Thyroid gland (tissue), 4 donors: ENCODE results near the gene PRKCE.

Experiments
- POLR2A ChIP-seq, 2 donors: fragments of 450-650 bp; IDR thresholded peaks; one replicate each; pipeline ENCODE4 v1.6.1; 2017; ENCODE audit warnings: antibody characterized with exemption in 2 of 2, mild to moderate bottlenecking in 2 of 2, moderate library complexity in 1 of 2
- TF ChIP-seq, protein P1 (sequence below), 6 experiments: fragments of 200-600 bp in 3 of 6; fragments of 450-650 bp in 3 of 6; sonication (generic) in 3 of 6; IDR thresholded peaks; one replicate each; pipeline ENCODE4 v1.5.1; 2016 to 2019; ENCODE audit warnings: antibody characterized with exemption in 6 of 6, mild to moderate bottlenecking in 2 of 6, inconsistent platforms in 1 of 6, moderate library complexity in 1 of 6

DNA sequence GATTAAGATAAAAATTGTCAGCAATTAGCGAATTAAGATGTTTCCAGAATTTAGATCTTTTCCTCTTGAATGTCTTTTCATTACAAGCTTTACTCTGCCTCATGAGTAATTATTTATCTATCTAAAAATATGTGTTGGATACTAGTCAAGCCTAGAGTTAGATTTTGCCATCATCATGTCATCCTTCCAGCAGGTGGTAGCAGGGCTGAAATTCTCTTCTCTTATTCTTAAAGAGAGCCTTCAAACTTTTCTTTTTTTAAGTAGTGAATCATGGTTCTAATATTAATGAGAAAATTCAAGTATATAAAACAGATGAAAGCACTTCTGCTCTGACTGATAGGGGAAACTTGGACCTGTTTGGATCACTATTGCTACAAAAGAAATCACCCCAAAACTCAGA is 405.1 kb downstream of the PRKCE start:
- TF ChIP-seq, protein P1, sequence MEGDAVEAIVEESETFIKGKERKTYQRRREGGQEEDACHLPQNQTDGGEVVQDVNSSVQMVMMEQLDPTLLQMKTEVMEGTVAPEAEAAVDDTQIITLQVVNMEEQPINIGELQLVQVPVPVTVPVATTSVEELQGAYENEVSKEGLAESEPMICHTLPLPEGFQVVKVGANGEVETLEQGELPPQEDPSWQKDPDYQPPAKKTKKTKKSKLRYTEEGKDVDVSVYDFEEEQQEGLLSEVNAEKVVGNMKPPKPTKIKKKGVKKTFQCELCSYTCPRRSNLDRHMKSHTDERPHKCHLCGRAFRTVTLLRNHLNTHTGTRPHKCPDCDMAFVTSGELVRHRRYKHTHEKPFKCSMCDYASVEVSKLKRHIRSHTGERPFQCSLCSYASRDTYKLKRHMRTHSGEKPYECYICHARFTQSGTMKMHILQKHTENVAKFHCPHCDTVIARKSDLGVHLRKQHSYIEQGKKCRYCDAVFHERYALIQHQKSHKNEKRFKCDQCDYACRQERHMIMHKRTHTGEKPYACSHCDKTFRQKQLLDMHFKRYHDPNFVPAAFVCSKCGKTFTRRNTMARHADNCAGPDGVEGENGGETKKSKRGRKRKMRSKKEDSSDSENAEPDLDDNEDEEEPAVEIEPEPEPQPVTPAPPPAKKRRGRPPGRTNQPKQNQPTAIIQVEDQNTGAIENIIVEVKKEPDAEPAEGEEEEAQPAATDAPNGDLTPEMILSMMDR (IDR thresholded peaks at IDR 0.05), result no peak
- TF ChIP-seq POLR2A (IDR thresholded peaks at IDR 0.05), result no peak
